H1 (cell line): ENCODE measurements around the gene TFF1. TPM values are rescaled to one million over a fixed set of nuclear protein-coding genes. Genes with fewer than 3 reads are reported as not detected.

Experiments used
- ASH2L ChIP-seq: fragments of 200-600, 300-600 bp; sonication (generic); IDR thresholded peaks from one replicate; pipeline ENCODE4 v1.7.1; 2017; ENCODE audit warnings: low read length
- BACH1 ChIP-seq: IDR thresholded peaks from 2 replicates; pipeline ENCODE4 v1.6.1; 2012; ENCODE audit warnings: low read length, improper control_type of control experiment
- BRCA1 ChIP-seq: IDR thresholded peaks from 2 replicates; pipeline ENCODE4 v1.6.1; 2012; ENCODE audit warnings: low read depth, low read length, improper control_type of control experiment
- CBX5 ChIP-seq: fragments of 300-800, 300-1000 bp; sonication (generic); IDR thresholded peaks from 2 replicates; pipeline ENCODE4 v1.7.1; 2016; ENCODE audit warnings: antibody characterized with exemption, low read length, low read depth
- CBX8 ChIP-seq: fragments of 300-800, 300-1000 bp; sonication (generic); IDR thresholded peaks from 2 replicates; pipeline ENCODE4 v1.7.1; 2016; ENCODE audit warnings: low read depth, low read length, borderline replicate concordance
- SAP30 ChIP-seq: fragments of 300-600 bp; sonication (generic); IDR thresholded peaks from 2 replicates; pipeline ENCODE4 v1.7.1; 2012; ENCODE audit warnings: low read length, moderate library complexity, mild to moderate bottlenecking, inconsistent platforms; ENCODE audit not compliant: insufficient read depth, insufficient replicate concordance
- SIN3A ChIP-seq, 2 experiments: IDR thresholded peaks in 1 of 2; conservative IDR thresholded peaks in 1 of 2; 2 replicates each; pipeline ENCODE4 v1.6.1; 2011 to 2012; ENCODE audit warnings: low read length in 2 of 2, improper control_type of control experiment in 1 of 2, low read depth in 1 of 2, mild to moderate bottlenecking in 1 of 2
- TAF7 ChIP-seq: optimal IDR thresholded peaks from 2 replicates; pipeline ENCODE3; 2011; ENCODE audit warnings: low read depth, mild to moderate bottlenecking, inconsistent platforms, low read length, moderate library complexity, borderline replicate concordance
- polyA plus RNA-seq, 7 experiments: library from polyadenylated mRNA; depleted of rRNA in 3 of 7; stranded (reverse) in 5 of 7; unstranded in 2 of 7; fragments of >200 nt in 5 of 7; fragments of 200-250 nt in 2 of 7; gene quantifications; 1 replicate in 5 of 7; 2 replicates in 1 of 7; 4 replicates in 1 of 7; pipeline versions ENCODE4 v1.2.1 to v1.2.3, GENCODE V29; 2011 to 2013; ENCODE audit warnings: missing spikeins in 2 of 7, mixed read lengths in 2 of 7
- total RNA-seq: library from RNA; stranded (reverse); fragmentation: NEBNext Ultra II Directional; extraction: Animal tissue kit (Norgen Biotek cat#: 25700); gene quantifications from 2 replicates; pipeline ENCODE4 v1.2.1, GENCODE V29; 2021
- TF ChIP-seq, protein P1 (sequence below): IDR thresholded peaks from 2 replicates; pipeline ENCODE4 v1.6.1; 2012; ENCODE audit warnings: low read length, inconsistent platforms

TFF1 gene
- total and polyA plus RNA-seq, 2 of the 8 experiments (the other 6 are each of a cell fraction or from before 2014, with no cell fraction given): not detected

GRCh38 chr21:42411891-42412635 is 45.7 kb upstream of the TFF1 start (continued):
- TF ChIP-seq CBX5: no peak
- no peak for TF ChIP-seq BRCA1
- no peak for TF ChIP-seq BACH1
- TF ChIP-seq CBX8: no peak
- TF ChIP-seq SAP30: no peak
- TF ChIP-seq ASH2L: no peak
- TF ChIP-seq SIN3A (conservative IDR thresholded peaks at IDR 0.05 in 1 of 2, IDR thresholded peaks at IDR 0.05 in 1 of 2; ENCODE audit: low read depth in 1 of 2, low read length in 2 of 2): no peak
- TF ChIP-seq, protein P1, sequence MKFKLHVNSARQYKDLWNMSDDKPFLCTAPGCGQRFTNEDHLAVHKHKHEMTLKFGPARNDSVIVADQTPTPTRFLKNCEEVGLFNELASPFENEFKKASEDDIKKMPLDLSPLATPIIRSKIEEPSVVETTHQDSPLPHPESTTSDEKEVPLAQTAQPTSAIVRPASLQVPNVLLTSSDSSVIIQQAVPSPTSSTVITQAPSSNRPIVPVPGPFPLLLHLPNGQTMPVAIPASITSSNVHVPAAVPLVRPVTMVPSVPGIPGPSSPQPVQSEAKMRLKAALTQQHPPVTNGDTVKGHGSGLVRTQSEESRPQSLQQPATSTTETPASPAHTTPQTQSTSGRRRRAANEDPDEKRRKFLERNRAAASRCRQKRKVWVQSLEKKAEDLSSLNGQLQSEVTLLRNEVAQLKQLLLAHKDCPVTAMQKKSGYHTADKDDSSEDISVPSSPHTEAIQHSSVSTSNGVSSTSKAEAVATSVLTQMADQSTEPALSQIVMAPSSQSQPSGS: no peak
- no peak for TF ChIP-seq TAF7
- TF ChIP-seq, all 59 proteins: peak for 0
